Measurements from ENCODE around the gene GREB1L. TPM values are rescaled to one million over a fixed set of nuclear protein-coding genes. Genes with fewer than 3 reads are reported as not detected.

GREB1L gene
- total RNA-seq, 4 donors from 2014 or later: 6.2 to 14.9 (median 10.4) TPM

GRCh38 chr18:21559195-21559594 lies 317.2 kb downstream of the GREB1L start:
- peaks cover 0 to 86% of the 10 kb centered on the region in 2 donors for H3K36me3 ChIP-seq
- no peak overlapping the region for H3K4me3 ChIP-seq
- H3K9me3 ChIP-seq: no peaks in the 10 kb centered on the region
- no peak for ATAC-seq
- H3K27ac ChIP-seq: no peak overlapping the region
- TF ChIP-seq POLR2AphosphoS5 (IDR thresholded peaks at IDR 0.05): no peak
- no peak for TF ChIP-seq EP300 (IDR thresholded peaks at IDR 0.05)
- peaks cover 0 to 6% (median 0%) of the 10 kb centered on the region in 3 donors for H3K4me1 ChIP-seq
- H3K27me3 ChIP-seq: no peaks in the 10 kb centered on the region

GRCh38 chr18:21571772-21572171 lies 329.7 kb downstream of the GREB1L start:
- peak overlapping the region in 1 of 4 donors; percentile 24 for H3K27ac ChIP-seq

More at GRCh38 chr18:21571772-21572171, 329.7 kb downstream of the GREB1L start:
- no peak for ATAC-seq
- no peak overlapping the region for H3K4me3 ChIP-seq
- H3K36me3 ChIP-seq: peaks cover 0 to 86% of the 10 kb centered on the region in 2 donors
- peaks cover 0 to 28% (median 0%) of the 10 kb centered on the region in 3 donors for H3K4me1 ChIP-seq
- no peak for TF ChIP-seq POLR2A (IDR thresholded peaks at IDR 0.05)
- TF ChIP-seq EP300 (IDR thresholded peaks at IDR 0.05): no peak
- no peak for TF ChIP-seq POLR2AphosphoS5 (IDR thresholded peaks at IDR 0.05)
- TF ChIP-seq CTCF (IDR thresholded peaks at IDR 0.05): no peak
- no peaks in the 10 kb centered on the region for H3K9me3 ChIP-seq
- H3K27me3 ChIP-seq: no peaks in the 10 kb centered on the region

Small RNA genes within 50 kb of the gene (small RNA-seq; reads per million reads assigned to genes)
- 0 reads per million in 4 donors for gene RF00603

Other genes with a start within 250 kb of the GREB1L start
- gene ROCK1, start 130.4 kb upstream of the GREB1L start, total RNA-seq: 100 to 1,000 TPM; 130 to 139 (median 133) TPM